NCI-H1417 (cell line): Measurements from ENCODE around the gene KMT2A.
"Not testable (repeated sequence)": the region's sequence is repeated elsewhere in the genome, so short reads cannot be mapped to it uniquely, and the experiment has no call there.

Experiments
- DNase-seq, 3 experiments: peaks; one replicate each; lab custom pipeline; 2025; lab: John Stamatoyannopoulos, UW

Gene KMT2A

DNA sequence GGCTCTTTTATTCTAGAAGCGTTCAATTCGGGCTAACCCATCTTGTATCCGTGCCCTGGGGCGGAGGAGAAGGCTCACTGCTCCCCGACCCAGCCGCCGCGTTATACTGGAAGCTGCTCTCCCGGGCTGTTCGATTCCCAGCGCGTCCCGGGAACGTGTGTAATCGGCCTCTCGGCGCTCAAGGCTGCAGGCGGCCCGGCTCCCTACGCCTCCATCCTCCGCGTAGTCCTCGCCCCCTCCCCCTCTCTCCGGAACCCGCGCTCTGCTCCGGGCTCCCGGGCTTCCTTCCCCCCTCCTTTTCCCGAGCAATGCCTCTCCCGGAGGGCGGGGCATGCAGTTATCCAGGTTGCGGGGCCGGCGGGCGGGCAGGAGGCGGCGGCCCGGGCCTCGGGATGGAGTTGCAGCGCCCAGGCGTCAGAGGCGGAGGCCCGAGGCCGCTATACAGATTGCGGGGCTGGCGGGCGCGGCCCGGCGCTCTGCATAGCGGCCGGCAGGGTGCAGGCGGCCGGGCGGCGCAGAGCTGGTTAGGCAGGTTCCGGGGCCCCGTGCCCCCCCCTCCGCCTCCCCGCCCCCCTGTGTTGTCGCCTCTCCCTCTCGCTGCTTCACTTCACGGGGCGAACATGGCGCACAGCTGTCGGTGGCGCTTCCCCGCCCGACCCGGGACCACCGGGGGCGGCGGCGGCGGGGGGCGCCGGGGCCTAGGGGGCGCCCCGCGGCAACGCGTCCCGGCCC is at the start of gene KMT2A:
KMT2A (plus strand) TSS at position 600 of the 732 bp plus-strand sequence; CDS start at position 621, 21 bp downstream.
- DNase-seq = peak; percentile 97 to 100 (median 99)

GRCh38 chr11:118396097-118396501 is 40.2 kb upstream of the KMT2A start:
- no peak for DNase-seq

DNA sequence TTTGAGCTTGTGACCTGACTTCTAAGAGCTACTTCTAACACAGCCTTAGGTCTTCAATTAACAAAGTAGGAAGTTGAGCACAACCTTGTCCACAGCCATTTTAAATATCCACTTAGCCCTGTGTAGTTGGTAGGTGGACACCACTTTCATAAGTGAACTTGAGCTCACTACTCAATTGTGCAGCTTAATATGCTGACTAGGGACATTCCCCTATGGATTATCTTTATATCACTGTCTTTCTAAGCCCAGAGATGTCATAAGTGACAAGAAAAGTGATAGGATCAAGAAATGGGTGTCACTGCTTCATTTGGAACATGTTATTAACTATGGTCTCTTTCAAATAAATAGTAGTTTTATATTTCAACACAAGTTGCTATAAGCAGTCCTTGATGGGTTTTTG is 38.8 kb upstream of the KMT2A start:
- DNase-seq = no peak

GRCh38 chr11:118398791-118399559 is 37.3 kb upstream of the KMT2A start:
- DNase-seq = no peak

DNA sequence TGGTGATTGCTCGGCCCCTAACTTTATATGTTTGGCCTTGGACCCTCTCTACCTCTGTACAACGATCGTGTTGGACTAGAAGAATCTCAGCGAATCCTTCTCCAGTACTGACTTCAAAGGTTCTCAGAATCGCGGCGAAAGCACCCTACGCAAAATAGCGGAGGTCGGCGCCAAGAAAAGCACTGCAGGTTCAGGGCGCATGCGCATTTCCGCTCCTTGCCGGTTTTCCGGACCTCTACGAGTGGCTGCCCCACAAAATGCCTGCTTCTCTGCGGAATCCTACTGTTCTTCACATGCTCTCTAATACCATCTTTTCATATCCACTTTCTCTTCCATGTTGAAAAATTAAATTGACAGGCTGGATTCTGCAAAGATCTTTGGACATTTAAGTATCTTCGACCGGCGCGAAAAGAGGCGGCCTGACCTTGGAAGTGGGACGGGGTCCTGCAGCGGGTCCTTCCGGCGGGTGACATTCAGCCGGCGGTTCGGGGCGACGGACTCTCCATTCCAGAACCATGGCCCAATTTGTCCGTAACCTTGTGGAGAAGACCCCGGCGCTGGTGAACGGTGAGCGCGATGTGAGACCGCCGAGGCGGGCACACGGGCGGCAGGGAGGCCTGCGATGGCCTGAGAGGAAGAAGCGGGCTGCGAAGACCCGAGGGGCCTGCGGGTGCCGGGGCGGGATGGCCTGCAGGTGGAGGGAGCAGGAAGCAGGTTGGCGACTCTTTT is 35.0 kb upstream of the KMT2A start, which contains the start of gene ATP5MG:
ATP5MG (plus strand) TSS at position 456 of the 729 bp plus-strand sequence; CDS start at position 516, 60 bp downstream.
- DNase-seq = peak; percentile 93 to 100 (median 98)

- DNase-seq = peak in 1 of 3 experiments; percentile 46
These were observed 34.3 kb upstream of the KMT2A start for GRCh38 chr11:118401880-118402590.

DNA sequence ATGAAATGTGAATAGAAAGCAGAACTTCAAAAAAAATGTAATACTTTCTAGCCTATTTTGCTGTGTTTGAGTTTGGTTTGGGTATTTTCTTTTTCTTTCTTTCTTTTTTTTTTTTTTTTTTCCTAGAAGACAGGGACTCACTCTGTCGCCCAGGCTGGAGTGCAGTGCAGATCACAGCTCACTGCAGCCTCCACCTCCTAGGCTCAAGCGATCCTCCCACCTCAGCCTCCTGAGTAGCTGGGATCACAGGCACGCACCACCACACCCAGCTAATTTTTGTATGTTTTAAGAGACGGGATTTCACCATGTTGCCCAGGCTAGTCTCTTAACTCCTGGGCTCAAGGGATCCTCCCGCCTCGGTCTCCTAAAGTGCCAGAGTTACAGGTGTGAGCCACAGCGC is 33.7 kb upstream of the KMT2A start:
- DNase-seq = not testable (repeated sequence)

- peak; percentile 27 to 98 (median 89) for DNase-seq
These were observed 29.6 kb upstream of the KMT2A start for GRCh38 chr11:118406599-118407166.

- peak in 1 of 3 experiments; percentile 40 for DNase-seq
These were observed 26.1 kb upstream of the KMT2A start for GRCh38 chr11:118410055-118410745.

- no peak for DNase-seq
These were observed 24.8 kb upstream of the KMT2A start for GRCh38 chr11:118411530-118411929.

DNA sequence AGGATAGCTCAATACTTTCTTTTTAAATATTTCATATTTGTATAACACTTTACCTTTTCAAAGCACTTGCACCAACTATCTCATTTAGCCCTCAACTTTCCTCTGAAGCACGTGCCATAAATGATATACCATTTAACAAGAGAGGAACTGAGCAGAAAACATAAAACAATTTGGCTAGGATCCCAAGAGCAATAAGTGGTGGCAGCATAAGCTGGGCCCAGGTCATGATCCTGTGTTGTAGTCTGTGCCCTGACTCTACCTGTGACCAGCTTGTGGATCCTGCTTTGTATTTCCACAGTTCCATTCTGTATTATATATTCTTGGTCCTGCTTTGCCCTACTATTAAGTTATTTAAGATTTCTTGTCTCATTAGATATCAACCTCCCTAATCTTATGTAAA is 23.4 kb upstream of the KMT2A start:
- DNase-seq = no peak

DNA sequence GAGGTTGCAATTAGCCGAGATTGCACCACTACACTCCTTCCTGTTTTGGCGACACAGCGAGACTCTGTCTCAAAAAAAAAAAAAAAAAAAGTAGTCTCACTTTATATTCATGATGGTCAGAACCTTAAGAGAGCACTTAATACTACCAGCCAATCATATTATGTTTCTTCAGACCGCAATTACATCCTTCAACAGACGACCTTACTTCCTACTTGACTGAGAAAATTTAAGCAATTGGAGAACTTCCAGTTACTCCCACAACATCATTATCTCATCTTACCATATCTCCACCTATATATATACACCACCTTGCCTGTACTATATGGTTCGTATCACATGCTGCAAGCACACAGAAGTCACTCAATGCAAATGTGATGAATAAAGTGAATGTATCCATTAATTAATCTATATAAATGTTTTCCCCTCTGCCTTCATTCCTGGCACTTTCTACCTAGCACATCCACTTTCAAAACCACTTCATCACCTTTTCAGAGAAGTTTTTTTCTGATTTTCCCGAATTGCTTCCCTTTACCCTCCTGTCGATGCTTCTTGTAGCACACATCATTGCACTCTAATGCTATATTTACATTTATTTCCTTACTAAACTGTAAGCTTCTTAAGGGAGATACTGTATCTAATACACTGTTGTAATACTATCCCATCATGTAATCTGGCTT is 21.1 kb upstream of the KMT2A start:
- no peak for DNase-seq

DNA sequence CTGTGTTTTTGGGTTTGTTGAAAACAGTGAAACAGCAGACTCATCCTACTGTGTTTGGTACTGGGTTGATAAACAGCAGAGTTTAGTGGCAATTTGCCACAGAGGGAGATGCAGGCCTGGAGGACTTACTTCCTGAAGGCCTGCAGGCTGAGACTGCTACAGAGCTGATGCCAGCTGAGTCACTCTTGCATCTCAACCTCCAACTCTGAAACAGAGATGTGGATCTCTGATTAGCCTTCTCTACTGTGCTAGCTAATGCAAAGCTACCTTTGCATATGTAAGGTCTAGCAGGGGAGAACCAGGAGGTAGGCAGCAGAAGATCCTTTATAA is 20.6 kb upstream of the KMT2A start:
- peak in 2 of 3 experiments; percentile 14 to 48 for DNase-seq

- not testable (repeated sequence) for DNase-seq
These were observed 19.4 kb upstream of the KMT2A start for GRCh38 chr11:118416900-118417299.

DNA sequence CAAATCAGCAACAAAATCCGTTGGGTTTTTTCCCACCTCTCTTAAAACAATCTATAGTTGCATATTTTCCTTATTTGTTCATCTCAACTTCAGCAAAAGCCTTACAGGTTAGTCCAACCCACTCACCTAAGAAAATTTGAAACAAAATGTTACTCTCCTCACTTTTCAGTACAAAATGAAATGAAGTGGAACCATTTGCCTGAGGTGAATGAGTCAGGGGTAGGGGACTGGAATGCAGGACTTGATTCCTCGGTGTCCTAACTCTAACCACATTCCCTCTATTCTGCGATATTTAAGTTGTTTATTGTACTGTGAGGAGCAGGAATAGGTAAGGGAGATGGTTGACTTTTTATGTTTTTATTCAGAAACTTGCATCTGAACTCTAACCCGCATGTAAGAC is 18.5 kb upstream of the KMT2A start:
- DNase-seq = no peak

DNA sequence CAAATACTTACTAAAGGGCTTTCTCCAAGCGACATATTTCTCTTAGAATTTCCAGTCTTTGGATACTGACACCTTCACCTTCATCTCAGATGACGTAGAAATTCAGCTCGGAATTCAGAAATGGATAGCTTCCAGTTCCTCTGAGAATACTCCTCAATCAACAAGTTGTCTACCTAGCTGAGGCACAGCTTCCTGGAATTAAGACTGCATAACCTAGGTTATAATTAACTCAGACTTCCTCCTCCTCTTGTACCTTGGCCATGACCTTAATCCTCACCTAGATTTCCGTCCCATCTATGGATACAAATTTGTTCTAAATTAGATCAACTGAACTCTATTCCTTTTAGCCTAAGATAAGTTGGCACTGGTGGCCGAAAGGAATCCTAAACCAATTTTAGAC is 17.5 kb upstream of the KMT2A start:
- no peak for DNase-seq

DNA sequence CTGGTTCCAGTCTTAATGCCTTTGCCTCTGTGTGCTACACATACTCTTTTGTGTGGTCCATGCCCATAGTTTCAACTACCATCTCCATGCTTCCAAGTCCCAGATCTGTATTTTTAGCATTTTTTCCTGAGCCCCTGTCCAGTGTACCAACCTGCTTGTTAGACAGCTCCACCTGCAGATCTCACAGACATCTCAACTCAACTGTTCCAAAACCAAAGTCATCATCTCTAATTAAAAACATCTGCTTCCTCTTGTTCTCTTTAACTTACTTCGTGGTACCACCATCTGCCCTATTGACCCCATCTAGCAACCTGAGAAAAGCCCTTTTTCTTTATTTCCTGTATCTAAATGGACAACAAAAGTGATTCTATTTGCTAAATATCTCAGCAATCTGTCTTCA is 8.6 kb upstream of the KMT2A start:
- no peak for DNase-seq

DNA sequence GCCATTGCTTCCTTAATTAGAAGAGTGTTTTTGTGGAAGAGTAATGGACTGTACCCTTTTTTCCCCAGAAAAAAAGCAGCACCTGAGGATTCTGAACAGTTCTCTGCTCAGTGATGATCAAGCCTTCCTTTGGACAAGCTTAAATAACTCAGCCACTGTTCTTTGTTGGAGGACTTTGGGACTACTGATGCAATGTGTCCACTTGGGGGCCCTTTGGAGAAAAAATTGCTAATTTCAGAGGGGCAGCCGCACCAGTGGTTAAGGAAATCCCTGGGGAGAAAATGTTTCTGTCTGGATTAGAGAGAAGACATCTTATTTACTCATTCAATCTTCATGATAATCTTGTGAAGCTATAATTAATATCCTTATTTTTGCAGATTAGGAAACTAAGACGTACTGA is 5.3 kb upstream of the KMT2A start:
- no peak for DNase-seq

- peak in 1 of 3 experiments; percentile 83 for DNase-seq
These were observed 2.2 kb upstream of the KMT2A start for GRCh38 chr11:118434123-118434552.
